Urothelium cell line (cell line): ENCODE results near the gene BCOR.

ENCODE experiments used
- DNase-seq: peaks from one replicate; pipeline ENCODE4 v3.0.0; 2011; ENCODE audit warnings: low spot score, mixed read lengths
- FAIRE-seq: peaks from 2 replicates; lab custom pipeline; 2011; peaks lifted over from hg19 to GRCh38; lab: Jason Lieb, UNC

BCOR gene

DNA sequence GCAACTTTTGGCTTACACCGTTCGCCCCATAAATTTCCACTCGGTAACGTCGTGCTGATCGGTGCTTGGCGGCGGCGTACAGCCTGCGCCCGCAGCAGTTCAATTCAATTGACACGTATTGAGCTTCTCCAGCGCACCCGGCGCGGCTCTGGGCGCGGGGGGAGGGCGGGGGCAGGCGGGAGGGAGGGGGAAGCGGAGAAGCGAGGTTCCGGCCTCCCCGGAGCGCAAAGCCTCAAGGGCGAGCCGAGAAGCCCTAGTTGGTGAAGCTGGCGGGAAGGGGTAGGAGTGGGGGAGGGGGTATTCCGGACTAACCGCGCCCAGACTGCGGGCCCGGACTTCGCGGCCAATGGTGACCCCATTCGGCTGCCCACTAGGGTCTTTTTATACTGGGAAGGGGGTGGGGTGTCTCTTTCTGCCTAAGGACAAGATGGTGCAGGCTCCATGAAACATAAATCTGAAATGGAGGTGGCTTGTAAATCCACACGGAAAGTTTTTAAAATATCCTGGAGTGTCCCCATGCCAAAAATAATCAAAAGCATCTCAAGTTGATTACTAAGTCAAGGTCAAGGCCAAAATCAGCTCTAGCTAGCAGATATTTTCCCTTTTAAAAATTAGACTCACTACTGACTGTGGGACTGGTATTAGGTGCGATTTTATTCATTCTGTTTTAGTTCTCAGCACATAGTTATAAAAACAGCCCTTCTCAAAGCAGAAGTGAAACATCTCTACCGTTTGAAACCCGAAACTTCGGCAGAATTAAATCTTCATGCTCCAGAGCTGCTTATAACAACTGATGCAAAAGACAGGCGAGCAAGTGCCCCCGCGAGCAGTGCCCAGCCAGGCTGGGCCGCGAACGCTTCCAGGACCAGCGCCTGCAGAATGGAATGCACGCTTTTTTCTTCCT, 1.5 kb upstream of the BCOR start:
- no peak for DNase-seq
- no peak for FAIRE-seq

DNA sequence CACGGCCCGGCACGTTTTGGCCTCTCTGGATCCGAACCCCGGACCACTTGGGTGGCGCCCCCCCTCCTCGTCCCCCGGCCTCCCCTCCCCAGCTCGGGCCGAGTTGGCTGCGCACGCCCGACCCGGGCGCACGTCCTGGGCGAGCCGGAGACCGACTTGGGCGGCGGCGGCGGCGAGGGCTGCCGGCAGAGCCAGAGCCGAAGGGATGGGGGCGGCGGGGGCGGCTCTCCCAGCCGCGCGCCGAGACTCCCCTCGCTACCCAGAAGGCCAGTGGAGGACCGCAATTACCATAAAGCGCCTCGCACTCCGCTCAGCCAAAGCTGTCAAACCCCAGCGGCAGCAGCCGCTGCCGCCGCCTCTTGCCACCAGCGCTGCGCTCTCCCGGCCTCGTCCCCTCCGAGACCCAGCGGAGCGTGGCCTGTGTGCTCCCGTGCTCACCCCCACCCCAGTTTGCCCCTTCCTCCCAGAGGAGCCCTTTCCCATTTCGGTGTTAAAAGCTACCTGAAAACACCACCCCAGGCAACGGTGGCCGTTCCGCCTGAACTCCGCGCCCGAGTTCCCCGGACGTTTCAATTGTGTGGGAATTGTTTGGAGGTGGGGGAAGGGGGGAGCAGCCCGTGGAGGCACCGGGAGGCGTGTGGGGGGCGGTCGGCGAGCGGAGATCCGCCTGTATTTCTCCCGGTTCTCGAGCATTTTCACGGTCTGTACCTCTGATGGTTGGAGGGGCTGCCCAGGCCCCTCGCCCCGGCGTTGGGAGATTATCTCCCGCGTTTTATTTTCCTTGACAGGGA, 701 bp upstream of the BCOR start:
- peak; percentile 64 for DNase-seq
- no peak for FAIRE-seq

DNA sequence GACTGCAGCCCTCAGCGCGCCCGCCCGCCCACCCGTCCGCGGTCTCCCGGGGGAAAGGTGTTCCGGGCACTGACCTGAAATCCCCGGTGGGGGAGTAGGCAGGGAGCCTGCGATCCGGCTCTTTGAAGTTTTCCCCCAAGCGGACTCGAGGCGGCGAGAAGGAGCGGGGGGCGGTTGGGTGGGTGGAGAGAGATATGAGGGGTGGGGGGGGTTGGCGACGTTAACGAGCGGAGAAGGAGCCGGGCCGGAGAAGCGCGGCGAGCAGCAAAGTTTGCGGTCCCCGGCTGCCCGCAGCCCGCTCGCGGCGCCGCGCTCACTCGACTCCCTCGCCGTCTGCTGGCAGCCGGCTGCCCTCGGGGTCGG, 636 bp downstream of the BCOR start:
- FAIRE-seq (no peak), DNase-seq (no peak)

DNA sequence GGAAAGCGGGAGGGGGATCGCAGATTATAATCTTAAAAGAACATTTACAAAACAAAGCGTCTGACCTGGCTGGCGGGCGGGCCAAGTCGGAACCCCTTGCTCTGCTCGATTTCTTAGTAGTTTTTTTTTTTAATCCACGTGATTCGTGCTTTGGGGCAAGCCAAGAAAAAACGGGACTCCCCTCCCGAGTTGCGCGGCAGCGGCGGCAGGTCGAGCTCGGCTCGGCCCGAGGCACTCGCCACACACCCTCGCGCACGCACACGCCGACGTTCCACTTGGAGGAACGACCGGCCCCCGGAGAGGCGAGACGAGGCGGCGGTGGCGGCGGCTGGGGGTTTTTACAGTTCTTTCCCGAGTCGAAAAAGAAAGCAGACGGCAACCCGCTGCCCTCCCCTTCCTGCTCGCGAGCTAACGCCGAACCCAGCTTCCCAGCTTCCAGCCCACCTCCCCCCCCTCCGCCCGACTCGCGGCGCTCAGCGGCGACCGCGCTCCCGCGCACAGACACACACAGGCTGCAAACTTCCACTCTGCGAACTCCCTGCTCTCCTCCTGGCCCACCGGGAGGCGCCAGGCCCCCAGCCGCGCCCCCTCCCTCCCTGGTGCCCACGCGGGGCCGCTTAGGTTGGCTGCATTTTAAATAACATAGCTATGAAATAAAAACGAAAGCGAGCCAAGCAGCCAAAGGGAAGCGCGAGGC, 1.2 kb downstream of the BCOR start:
- DNase-seq = no peak
- FAIRE-seq = no peak

DNA sequence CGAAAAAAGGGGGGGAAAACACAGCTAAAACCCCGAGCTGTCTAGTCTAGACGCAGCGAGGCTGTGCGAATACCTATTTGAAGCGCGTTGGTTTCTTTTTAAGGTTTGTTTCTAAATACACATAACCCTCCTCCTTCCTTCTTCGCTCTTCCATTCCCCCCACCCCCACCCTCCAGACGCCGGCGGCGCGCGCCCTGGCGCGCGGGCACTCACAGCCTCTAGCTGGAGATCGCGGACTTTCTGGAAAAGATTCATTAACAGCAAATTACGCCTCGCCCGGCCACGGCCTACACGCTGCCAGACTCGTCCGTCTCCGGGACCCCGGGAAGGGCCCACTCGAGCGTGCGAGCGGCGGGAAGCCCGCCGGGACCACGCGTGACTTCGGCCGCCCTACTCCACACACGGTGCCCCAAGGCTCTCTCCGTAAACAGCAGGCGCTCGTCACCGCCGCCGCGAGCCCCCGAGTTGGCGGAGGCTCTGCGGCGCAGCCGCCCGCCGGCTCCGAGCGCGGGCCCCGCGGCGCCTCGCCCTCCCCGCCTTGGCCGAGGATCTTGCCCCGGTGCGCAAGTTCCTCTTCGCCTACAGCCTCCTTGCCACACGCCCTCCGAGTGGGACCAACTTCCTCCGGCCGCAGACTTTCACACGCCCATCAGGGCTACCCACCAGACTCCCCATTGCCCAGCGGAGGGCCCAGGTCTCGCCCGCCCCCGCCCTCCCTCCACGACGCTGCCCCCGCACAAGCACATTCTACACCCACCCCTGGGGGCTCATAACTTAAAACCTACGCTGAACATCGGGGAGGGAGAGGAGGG, 2.0 kb downstream of the BCOR start:
- DNase-seq = no peak
- no peak for FAIRE-seq

DNA sequence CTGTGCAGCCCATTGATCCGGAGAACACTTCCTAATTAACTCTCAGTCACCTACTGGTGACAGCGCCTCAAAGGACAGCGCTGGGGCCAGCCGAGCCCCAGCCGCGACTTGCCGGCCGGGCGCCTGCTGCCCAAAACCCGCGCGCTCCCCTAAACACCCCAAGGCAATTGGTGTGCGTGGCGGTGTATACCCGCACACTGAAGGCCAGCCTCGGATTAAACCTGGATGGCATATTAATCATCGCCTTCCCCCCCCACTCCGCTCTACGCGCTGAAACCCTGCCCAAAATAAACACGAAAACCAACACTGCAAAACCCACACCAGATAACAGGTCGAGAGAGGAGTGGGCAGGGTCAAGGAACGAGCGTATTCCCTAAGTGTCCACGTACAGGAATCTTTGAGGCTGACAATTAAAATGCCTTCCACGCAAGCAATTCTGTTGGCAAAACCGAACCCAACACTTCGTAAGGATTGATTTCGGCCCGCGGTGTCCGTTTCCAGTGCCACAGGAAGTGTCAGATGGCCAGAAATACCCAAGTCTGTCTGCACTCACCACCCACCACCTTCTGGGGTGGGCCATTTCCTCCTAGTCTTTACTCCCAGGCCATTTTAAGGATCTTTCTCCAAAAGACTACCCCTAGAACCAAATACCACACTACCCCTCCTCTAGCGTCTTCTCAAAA, 2.7 kb downstream of the BCOR start:
- DNase-seq (no peak), FAIRE-seq (no peak)

DNA sequence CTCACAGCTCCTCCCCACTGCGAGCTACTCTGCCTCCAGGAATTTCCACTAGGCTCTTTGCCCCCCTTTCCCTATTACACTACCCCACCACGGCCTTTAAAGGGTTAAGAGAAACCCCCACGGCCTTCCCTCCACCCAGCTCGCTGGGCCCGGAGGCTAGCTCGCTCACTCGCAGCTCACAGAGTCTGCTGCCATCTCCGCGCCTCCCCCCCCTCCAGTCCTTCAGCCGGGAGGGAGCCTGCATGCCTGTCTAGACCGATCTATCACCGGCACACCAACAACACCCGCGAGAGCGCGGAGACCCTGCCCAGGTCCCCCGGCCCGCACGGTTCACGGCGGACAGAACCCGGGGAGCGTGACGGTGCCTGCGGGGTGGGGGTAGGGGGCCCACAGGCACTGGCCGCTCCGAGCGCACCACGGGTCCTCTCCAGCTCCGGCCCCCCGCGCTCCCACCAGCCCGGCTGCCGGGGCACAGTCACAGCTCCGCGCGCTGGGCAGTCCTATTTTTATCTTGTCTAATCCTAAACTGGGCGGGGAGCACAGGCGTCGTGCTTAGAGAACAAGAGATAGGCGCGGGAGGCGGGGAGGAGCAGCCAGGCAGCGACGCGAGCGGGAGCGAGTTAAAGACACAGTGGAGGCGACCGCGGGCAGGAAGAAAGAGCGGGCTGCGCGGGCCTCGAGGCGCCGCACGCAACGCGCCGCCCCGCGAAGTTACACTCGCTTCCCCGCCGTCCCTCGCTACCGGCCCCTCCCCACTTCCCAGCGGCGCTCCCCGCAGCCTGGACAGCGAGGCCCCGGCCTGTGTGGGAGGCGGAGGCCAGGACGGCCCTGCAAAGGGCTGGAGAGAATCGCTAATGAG, 3.5 kb downstream of the BCOR start:
- DNase-seq = no peak
- no peak for FAIRE-seq

DNA sequence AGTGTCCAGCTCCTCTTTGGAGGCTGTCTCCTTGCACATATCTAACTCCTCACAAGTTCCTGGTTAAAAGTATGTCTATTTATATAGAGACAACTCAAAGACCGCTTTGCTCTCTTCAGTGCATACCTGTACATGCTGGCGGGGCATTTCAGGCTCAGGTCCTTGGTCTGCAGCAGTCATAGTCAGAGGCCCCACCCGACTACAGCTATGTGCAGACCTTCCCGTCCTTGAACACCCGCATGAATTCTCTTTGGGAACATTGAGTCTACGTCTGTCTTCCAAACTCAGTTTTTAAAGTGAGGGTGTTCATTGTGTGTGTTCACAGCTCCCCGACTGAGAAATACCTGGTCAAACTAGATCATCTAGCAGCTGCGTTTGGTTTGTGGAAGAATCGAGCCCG, 4.2 kb downstream of the BCOR start:
- FAIRE-seq (no peak), DNase-seq (no peak)

DNA sequence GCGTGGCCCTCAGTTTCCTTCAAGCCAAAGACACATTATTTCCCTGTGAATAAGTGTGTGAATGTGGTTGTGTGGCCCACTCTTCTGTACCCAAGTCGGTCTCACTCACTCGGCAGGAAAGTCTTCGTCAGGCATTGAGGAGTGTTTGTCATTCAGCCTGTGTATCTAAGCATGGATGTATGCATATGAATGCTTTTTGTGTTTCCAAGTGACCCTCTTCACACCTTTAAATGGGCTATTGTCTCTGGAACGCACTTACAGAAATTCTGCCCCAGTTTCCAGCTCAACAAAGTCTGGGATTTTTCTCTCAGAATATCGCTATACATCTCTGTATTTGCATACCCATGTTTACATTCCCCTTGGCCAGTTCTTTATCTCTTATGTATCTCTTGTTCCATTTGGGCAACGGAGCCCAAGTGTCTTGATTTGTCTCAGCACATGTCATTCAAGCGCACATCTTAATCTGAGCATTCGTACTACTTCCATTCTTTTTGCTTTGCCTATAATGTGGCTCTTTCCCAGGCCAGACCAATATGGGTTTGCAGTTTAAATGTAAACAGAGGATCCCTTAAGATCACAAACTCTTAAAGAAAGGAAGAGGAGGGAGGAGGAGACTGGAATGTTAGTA, 4.8 kb downstream of the BCOR start:
- no peak for FAIRE-seq

DNA sequence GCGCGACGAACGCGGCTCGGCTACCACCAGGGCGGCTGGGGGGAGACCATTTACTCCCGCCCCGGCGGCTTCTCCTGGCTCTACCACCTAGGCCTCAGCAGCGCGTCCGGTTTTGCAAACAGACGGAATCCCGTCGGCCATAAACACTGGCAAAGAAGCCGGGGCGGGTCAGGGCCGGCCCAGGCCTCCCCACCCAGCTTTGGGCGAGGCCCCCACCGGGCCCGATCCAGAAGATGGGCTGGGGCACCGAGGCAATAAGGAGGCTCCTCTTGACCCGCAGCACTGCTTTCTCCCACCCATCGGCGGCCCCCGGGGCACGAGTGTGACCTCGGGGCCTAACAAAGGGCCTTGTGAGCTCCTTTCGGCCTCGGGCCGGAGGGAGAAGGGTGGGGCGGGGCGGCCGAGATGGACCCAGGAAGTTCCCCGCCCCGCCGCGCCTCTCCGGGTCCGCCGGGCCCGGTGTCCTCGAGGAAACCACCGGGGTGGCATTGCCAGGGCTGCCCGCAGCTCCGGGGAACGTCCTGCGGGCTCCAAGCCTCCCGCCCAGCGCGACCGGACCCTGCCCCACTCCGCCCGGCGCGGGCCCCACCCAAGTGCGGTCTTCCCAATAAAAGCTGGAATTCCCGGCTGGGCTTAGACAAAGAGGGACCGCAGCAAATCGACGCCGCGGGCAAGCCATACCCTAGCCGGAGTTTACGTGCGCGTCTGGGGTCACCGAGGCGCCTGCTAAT, 5.9 kb downstream of the BCOR start:
- DNase-seq = no peak
- no peak for FAIRE-seq

More for the DNA sequence above, 4.8 kb downstream of the BCOR start:
- DNase-seq = no peak

DNA sequence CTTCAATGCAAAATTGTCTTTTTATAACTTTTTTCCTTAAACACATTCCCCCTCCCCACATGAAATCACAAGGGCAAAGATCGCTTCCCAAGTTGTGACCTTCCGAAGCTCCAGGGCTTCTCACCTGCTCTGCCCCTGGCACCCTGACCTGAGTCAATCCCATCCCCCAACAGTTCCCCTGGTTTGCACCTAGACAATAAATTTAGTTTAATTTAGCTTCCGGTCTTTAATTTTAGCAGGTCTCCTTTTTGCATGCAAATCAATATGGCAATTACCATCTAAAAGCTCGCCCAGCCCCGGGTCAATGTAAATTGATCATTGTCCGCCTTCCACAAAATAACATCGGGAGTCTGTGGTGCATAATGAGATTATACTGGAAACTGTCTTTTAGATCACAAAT, 6.8 kb downstream of the BCOR start:
- FAIRE-seq (no peak), DNase-seq (no peak)

DNA sequence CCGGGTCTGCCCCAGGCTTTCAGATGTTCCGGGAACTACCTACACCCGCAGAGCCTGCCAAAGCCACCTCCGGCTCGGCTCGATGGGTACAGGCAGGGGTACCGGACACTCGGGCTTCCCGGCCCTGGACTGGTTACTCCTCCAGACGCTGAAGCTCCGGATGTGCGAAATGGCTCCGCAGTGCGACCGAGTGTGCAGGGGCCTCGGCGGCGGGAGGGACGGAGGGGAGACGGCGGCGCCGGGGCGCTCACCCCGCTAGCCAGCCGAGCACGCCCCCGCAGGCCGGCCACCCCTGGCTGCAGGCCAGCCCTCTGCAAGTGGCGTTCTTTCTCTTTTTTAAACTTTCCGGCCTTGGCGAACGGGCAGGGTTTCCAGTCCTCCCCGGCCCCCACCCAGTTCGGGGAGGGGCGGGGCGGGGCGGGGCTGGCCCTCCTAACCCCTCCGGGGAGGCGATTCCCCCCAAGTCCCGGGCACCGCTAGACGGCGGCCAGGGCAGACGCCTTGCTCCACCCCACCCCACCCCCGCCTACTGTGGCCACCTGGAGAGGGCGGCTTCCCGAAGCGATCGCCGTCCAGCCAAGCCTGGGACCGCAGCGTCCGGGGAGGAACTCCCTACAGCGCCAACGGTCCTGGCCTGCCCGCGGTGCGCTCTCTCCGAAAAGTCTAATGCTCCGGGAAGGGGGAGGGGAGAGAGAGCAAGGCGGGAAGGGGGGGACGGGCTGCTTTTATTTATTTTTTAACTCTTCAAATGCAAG, 7.5 kb downstream of the BCOR start:
- FAIRE-seq (no peak), DNase-seq (no peak)

DNA sequence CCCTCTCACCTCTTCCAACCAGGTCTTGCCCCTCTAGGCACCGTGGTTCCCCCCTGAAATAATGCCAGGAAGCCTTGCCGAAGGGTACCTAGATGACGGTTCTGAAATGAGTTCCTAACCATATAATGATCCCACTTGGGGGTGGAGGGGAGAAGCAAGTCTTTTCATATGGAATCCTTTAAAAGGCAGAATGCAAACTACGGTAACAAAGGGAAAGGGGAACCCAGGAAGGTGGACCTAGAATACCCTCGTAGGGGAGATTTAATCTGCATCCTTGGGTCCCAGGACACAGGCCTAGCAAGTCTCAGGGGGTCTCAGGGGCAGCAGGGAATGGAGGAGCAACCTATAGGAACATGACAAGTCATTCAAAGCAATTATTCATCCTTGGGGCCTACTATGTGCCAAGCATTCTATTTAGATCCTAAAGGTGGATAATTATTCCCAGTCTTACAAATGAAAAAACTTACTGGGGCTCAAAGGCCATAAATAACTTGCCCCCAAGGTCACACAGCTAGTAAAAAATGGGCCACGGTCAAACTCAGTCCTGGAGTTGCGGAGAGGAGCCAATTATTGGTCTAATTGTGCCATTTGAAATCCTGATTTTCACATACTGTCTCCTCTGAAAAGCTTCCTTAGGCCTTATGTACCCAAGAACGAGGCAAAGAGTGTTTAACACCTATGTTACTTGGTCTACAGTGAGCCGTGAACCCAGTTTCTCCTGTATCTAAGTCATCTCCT, 8.8 kb downstream of the BCOR start:
- DNase-seq (no peak), FAIRE-seq (no peak)

DNA sequence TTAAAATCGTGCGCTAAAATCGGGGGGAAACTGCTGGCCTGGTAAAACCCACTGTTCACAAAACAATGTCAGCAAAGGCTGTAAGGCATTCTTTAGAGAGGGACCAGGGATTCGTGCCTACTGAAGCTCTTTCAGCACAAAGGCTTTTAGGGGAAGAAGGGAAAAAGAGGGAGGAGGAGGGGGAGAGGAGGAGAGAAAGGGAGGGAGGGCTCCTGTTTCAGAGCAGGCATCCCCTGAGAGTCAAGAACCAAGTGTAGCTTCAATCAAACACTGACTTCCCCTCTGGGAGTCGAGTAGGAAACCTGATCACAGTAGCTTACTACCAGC, 9.5 kb downstream of the BCOR start:
- FAIRE-seq (no peak), DNase-seq (no peak)

DNA sequence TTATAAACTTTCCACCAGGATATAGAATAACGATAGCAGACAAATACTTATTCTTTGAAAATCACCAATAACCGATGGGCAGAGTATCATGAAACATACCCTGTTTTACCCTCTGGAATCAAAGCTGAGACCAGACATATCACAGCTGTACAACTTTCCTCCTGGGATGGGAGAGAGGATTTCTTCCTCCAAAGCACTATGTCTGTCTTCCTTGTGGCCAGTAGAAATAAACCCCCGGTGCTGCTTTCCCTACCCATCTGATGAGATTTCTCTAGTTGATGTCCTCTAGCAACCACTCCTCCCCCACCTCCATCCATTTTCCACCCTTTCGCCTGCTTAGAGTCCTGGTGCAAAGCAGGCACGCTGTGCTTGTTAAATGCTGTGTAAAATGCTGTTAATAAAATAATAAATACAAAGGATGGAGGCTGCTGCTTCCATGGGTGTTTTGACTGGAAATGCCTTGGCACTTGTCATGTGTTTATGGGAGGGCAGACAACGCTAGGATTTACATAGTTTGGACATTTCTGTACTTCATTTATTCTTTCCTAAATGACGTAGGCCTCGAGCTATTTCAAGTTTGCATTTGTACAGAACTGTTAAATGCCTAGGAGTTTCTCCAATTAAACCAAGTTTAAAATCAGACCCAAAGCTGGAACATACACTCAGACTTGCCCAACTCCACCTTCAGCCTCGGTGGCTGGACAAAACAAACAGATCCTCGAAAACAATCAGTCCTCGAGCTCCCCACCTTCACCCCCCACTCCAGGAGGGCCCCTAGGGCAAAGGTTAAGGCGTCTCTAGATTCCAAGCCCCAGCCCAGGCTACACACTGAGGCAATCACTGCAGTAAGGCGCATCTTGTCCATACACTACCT, 10.1 kb downstream of the BCOR start:
- FAIRE-seq = no peak
- no peak for DNase-seq
